Measurements from ENCODE around the gene MYH8.

The MYH8 gene

GRCh38 chr17:10380631-10381408 is 40.9 kb downstream of the MYH8 start:
- DNase-seq (ENCODE audit: low spot score): no peak

GRCh38 chr17:10372906-10373305 is 48.8 kb downstream of the MYH8 start, which contains the start of gene MYH13:
TSS of gene MYH13 (minus strand) at chr17:10373006. CDS start at chr17:10364530, 8,476 bp downstream.
- DNase-seq (ENCODE audit: low spot score): no peak

GRCh38 chr17:10370016-10370608 is 51.6 kb downstream of the MYH8 start:
- no peak for DNase-seq (ENCODE audit: low spot score)

GRCh38 chr17:10369239-10369638 is 52.5 kb downstream of the MYH8 start:
- no peak for DNase-seq (ENCODE audit: low spot score)

GRCh38 chr17:10368561-10368960 is 53.2 kb downstream of the MYH8 start:
- DNase-seq (ENCODE audit: low spot score): no peak

- DNase-seq (ENCODE audit: low spot score): no peak
Measured at GRCh38 chr17:10360578-10360977, 61.2 kb downstream of the MYH8 start.

- peak; percentile 9 for DNase-seq (ENCODE audit: low spot score)
Measured at GRCh38 chr17:10357768-10358167, 64.0 kb downstream of the MYH8 start.

GRCh38 chr17:10354651-10355050 is 67.1 kb downstream of the MYH8 start:
- no peak for DNase-seq (ENCODE audit: low spot score)

- no peak for DNase-seq (ENCODE audit: low spot score)
Measured at GRCh38 chr17:10352893-10353292, 68.9 kb downstream of the MYH8 start.

- DNase-seq (ENCODE audit: low spot score): no peak
Measured at GRCh38 chr17:10349403-10349802, 72.3 kb downstream of the MYH8 start.

- DNase-seq (ENCODE audit: low spot score): no peak
Measured at GRCh38 chr17:10344816-10345215, 76.9 kb downstream of the MYH8 start.

All from HuH-7 (cell line).